Lower lobe of right lung (tissue), 2 donors: ENCODE measurements around the gene TMEM132D. TPM values are rescaled to one million over a fixed set of nuclear protein-coding genes. Genes with fewer than 3 reads are reported as not detected.

Experiments used
- ATAC-seq, 2 donors: fragments of 200-7000 bp; cut with Tn5 transposase; one replicate each; pipeline ENCODE4 v1.9.1; 2020 to 2022; ENCODE audit warnings: mild to moderate bottlenecking in 2 of 2, moderate library complexity in 2 of 2
- DNase-seq: peaks from one replicate; pipeline ENCODE4 v3.0.0-alpha.2; 2020
- H3K27ac ChIP-seq: fragments of 200-600 bp; one replicate; pipeline ENCODE4 v1.8.0; 2022
- H3K27me3 ChIP-seq: fragments of 200-600 bp; one replicate; pipeline ENCODE4 v1.8.0; 2022; ENCODE audit warnings: low read depth
- H3K36me3 ChIP-seq: fragments of 200-600 bp; one replicate; pipeline ENCODE4 v1.8.0; 2022; ENCODE audit warnings: mild to moderate bottlenecking
- H3K4me1 ChIP-seq: fragments of 200-600 bp; one replicate; pipeline ENCODE4 v1.8.0; 2022
- H3K4me3 ChIP-seq: fragments of 200-600 bp; one replicate; pipeline ENCODE4 v1.8.0; 2022; ENCODE audit warnings: mild to moderate bottlenecking
- H3K9me3 ChIP-seq: fragments of 200-600 bp; one replicate; pipeline ENCODE4 v1.8.0; 2022
- CTCF ChIP-seq: fragments of 200-600 bp; IDR thresholded peaks from one replicate; pipeline ENCODE4 v1.8.0; 2022; ENCODE audit warnings: antibody characterized with exemption, mild to moderate bottlenecking
- intact Hi-C: fragments of 100-400 bp; cut with DNase I; formaldehyde crosslinking; loops from one replicate; pipeline ENCODE4 v1.11.0; 2022
- total RNA-seq: library from RNA; stranded (reverse); fragmentation: NEBNext Ultra II Directional; extraction: Animal tissue kit (Norgen Biotek cat#: 25700); gene quantifications from one replicate; pipeline ENCODE4 v1.2.1, GENCODE V29; 2021
- donor health status: DM: no; HTN: yes; CAD: no; lungs with severe emphysema.

Gene TMEM132D
- total RNA-seq, 1 donor from 2014 or later, result 0.06 TPM

DNA sequence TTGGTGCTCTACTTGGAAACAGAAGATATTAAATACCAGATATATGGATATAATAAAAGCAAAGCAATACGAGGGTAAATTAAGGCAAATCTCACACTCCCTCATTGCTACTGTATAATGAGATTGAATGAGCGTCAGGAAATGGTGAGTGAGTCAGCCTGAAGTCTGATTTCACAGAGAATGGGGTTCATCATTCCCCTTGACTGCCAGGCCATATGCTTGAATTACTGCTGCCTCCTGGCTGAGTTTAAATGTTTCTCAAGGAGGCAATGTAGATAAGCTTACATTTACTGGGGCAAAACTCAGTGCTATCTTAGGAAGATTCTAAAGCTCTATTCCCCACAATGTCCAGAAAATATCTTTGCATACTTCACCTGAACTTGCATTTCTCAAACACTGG is 380.2 kb downstream of the TMEM132D start:
- H3K9me3 ChIP-seq, result no peaks in the 10 kb centered on the region
- H3K4me1 ChIP-seq, result no peaks in the 10 kb centered on the region
- no peak overlapping the region for H3K4me3 ChIP-seq
- intact Hi-C loops, result no loop called here
- no peak overlapping the region for H3K27ac ChIP-seq
- H3K27me3 ChIP-seq, result no peaks in the 10 kb centered on the region
- no peaks in the 10 kb centered on the region for H3K36me3 ChIP-seq
- no peak for TF ChIP-seq CTCF
- DNase-seq, result no peak
- ATAC-seq, result no peak

GRCh38 chr12:129520739-129521138 is 383.1 kb downstream of the TMEM132D start:
- H3K4me3 ChIP-seq, result no peak overlapping the region
- H3K27ac ChIP-seq, result no peak overlapping the region
- H3K36me3 ChIP-seq, result no peaks in the 10 kb centered on the region
- DNase-seq (no peak), ATAC-seq (no peak)
- no peak for TF ChIP-seq CTCF
- intact Hi-C loops, result no loop called here
- no peaks in the 10 kb centered on the region for H3K4me1 ChIP-seq
- no peaks in the 10 kb centered on the region for H3K27me3 ChIP-seq
- H3K9me3 ChIP-seq, result no peaks in the 10 kb centered on the region

- intact Hi-C loops, result no loop called here
- H3K9me3 ChIP-seq, result peaks cover 4% of the 10 kb centered on the region
- H3K27ac ChIP-seq, result no peak overlapping the region
- ATAC-seq (no peak), DNase-seq (no peak)
- no peaks in the 10 kb centered on the region for H3K36me3 ChIP-seq
- no peak for TF ChIP-seq CTCF
- H3K4me3 ChIP-seq, result no peak overlapping the region
- no peaks in the 10 kb centered on the region for H3K4me1 ChIP-seq
- no peaks in the 10 kb centered on the region for H3K27me3 ChIP-seq
These were observed 400.0 kb downstream of the TMEM132D start for GRCh38 chr12:129503802-129504201.

GRCh38 chr12:129496226-129496625 is 407.6 kb downstream of the TMEM132D start:
- Histone ChIP-seq H3K27me3 (no peaks in the 10 kb centered on the region), H3K4me1 (no peaks in the 10 kb centered on the region), H3K36me3 (no peaks in the 10 kb centered on the region), H3K27ac (no peak overlapping the region), H3K4me3 (no peak overlapping the region), H3K9me3 (no peaks in the 10 kb centered on the region)
- intact Hi-C loops, result no loop called here
- no peak for DNase-seq
- TF ChIP-seq CTCF, result no peak
- ATAC-seq, result no peak

GRCh38 chr12:129494766-129495165 is 409.1 kb downstream of the TMEM132D start:
- Histone ChIP-seq H3K4me3 (no peak overlapping the region), H3K27me3 (no peaks in the 10 kb centered on the region), H3K36me3 (no peaks in the 10 kb centered on the region), H3K4me1 (no peaks in the 10 kb centered on the region), H3K27ac (no peak overlapping the region), H3K9me3 (no peaks in the 10 kb centered on the region)
- DNase-seq (no peak), ATAC-seq (no peak)
- intact Hi-C loops, result no loop called here
- no peak for TF ChIP-seq CTCF

- TF ChIP-seq CTCF, result no peak
- Histone ChIP-seq H3K4me3 (no peak overlapping the region), H3K4me1 (no peaks in the 10 kb centered on the region), H3K36me3 (no peaks in the 10 kb centered on the region), H3K27ac (no peak overlapping the region), H3K9me3 (no peaks in the 10 kb centered on the region), H3K27me3 (no peaks in the 10 kb centered on the region)
- no peak for DNase-seq
- intact Hi-C loops, result no loop called here
- ATAC-seq, result no peak
These were observed 409.6 kb downstream of the TMEM132D start for GRCh38 chr12:129494260-129494659.
